Left cardiac atrium (tissue), 4 donors: ENCODE data around the gene HLA-DOB. TPM values are rescaled to one million over a fixed set of nuclear protein-coding genes. Genes with fewer than 3 reads are reported as not detected.

Source experiments
- ATAC-seq, 2 donors: fragments of 200-7000 bp; cut with Tn5 transposase; one replicate each; pipeline ENCODE4 v1.9.1; 2020; ENCODE audit warnings: mild to moderate bottlenecking in 2 of 2, moderate library complexity in 2 of 2
- DNase-seq: peaks from one replicate; pipeline ENCODE4 v3.0.0-alpha.2; 2020
- intact Hi-C, 2 donors: fragments of 100-400 bp; cut with DNase I; formaldehyde crosslinking; loops; one replicate each; pipeline versions ENCODE4 v1.14.1 to v1.15.1; 2022 to 2023
- total RNA-seq, 2 donors: library from RNA; stranded (reverse); fragmentation: NEBNext Ultra II Directional; extraction: Animal tissue kit (Norgen Biotek cat#: 25700); gene quantifications; one replicate each; pipeline ENCODE4 v1.2.1, GENCODE V29; 2021
- donor health status: DM: no; HTN: yes; CAD: no.
- donor health status: DM: no; HTN: yes; CAD: no; lungs with severe emphysema.
- donor health status: DM: yes; HTN: yes; CAD: no.
- donor health status: Dilated cardiomyopathy.

HLA-DOB gene
- total RNA-seq, 2 donors from 2014 or later: 0.24 to 0.27 TPM

GRCh38 chr6:32775071-32775470 is 41.7 kb downstream of the HLA-DOB start:
- DNase-seq (no peak), ATAC-seq (no peak)
- intact Hi-C loops: no loop called here

GRCh38 chr6:32774426-32774825 is 42.4 kb downstream of the HLA-DOB start:
- DNase-seq (no peak), ATAC-seq (no peak)
- intact Hi-C loops: no loop called here

- ATAC-seq: no peak
- intact Hi-C loops: no loop called here
- no peak for DNase-seq
Measured at GRCh38 chr6:32772656-32773055, 44.1 kb downstream of the HLA-DOB start.

GRCh38 chr6:32764048-32764447 is 52.8 kb downstream of the HLA-DOB start:
- intact Hi-C loops: loop anchor here in 1 of 2 donors (5.0 kb wide), 1 partner anchor 97 kb away; the partner anchor contains the start of gene HLA-DQB1
- no peak for DNase-seq

GRCh38 chr6:32763421-32763820 is 53.4 kb downstream of the HLA-DOB start, which contains the start of gene HLA-DQB2:
Gene HLA-DQB2 (minus strand): TSS chr6:32763532. CDS start chr6:32763470, 62 bp downstream.
- ATAC-seq: no peak
- no peak for DNase-seq
- intact Hi-C loops: loop anchor here in 1 of 2 donors (5.0 kb wide), 1 partner anchor 96 kb away; the partner anchor contains the start of gene HLA-DQB1

More at GRCh38 chr6:32764048-32764447, 52.8 kb downstream of the HLA-DOB start:
- no peak for ATAC-seq

Other genes with a start within 250 kb of the HLA-DOB start
- 10 to 100 TPM; 45.9 to 90.4 TPM for gene HLA-DRB1, start 227.2 kb downstream of the HLA-DOB start, total RNA-seq
- 1 to 10 TPM; 7.7 to 8.3 TPM for gene HLA-DQA1, start 179.6 kb downstream of the HLA-DOB start, total RNA-seq
- gene HLA-DQB1, start 150.3 kb downstream of the HLA-DOB start, total RNA-seq: 10 to 100 TPM in 1 of 2 donors, 1 to 10 TPM in 1; 4.6 to 15.3 TPM
- gene HLA-DQA2, start 75.6 kb downstream of the HLA-DOB start, total RNA-seq: 1 to 10 TPM; 1.1 to 3.5 TPM
- gene HLA-DQB2, start 53.5 kb downstream of the HLA-DOB start, total RNA-seq: 1 to 10 TPM; 1.3 to 4.1 TPM
- 10 to 100 TPM; 19.4 to 30.7 TPM for gene TAP2, start 21.7 kb upstream of the HLA-DOB start, total RNA-seq
- 10 to 100 TPM; 30.2 to 33.3 TPM for gene PSMB8, start 27.0 kb upstream of the HLA-DOB start, total RNA-seq
- gene TAP1, start 36.7 kb upstream of the HLA-DOB start, total RNA-seq: 10 to 100 TPM; 16.8 to 27.5 TPM
- 10 to 100 TPM; 18.6 to 25.9 TPM for gene PSMB9, start 37.2 kb upstream of the HLA-DOB start, total RNA-seq
- gene HLA-DMB, start 124.0 kb upstream of the HLA-DOB start, total RNA-seq: 10 to 100 TPM in 1 of 2 donors, 1 to 10 TPM in 1; 6.9 to 15.8 TPM
- gene HLA-DMA, start 136.1 kb upstream of the HLA-DOB start, total RNA-seq: 10 to 100 TPM; 20.5 to 38.8 TPM
- 10 to 100 TPM; 79.3 to 97.5 TPM for gene BRD2, start 151.6 kb upstream of the HLA-DOB start, total RNA-seq
- gene HLA-DOA, start 192.6 kb upstream of the HLA-DOB start, total RNA-seq: 1 to 10 TPM; 1.8 to 3.0 TPM